Measurements from ENCODE around the gene GSX1.
A peak's percentile ranks its signal among the peaks of the same experiment; 100 is the strongest.
"Not testable (repeated sequence)": the region's sequence is repeated elsewhere in the genome, so short reads cannot be mapped to it uniquely, and the experiment has no call there.

GSX1 gene

GRCh38 chr13:27792393-27793218 lies at the start of gene GSX1:
Gene GSX1, plus strand, starts transcription at chr13:27792483. Its CDS starts 208 bp downstream, at chr13:27792691.
- DNase-seq, result peak; percentile 65

- DNase-seq, result no peak
These were observed 47.5 kb upstream of the GSX1 start for GRCh38 chr13:27744801-27745200.

GRCh38 chr13:27745301-27745700 lies 47.0 kb upstream of the GSX1 start:
- no peak for DNase-seq

GRCh38 chr13:27748143-27748542 lies 44.1 kb upstream of the GSX1 start:
- DNase-seq, result not testable (repeated sequence)

GRCh38 chr13:27751953-27752532 lies 40.2 kb upstream of the GSX1 start:
- no peak for DNase-seq

GRCh38 chr13:27765650-27766049 lies 26.6 kb upstream of the GSX1 start:
- DNase-seq, result no peak

- peak; percentile 16 for DNase-seq
These were observed 21.5 kb upstream of the GSX1 start for GRCh38 chr13:27770809-27771208.

GRCh38 chr13:27772651-27773425 lies 19.4 kb upstream of the GSX1 start:
- no peak for DNase-seq

GRCh38 chr13:27774169-27774568 lies 18.1 kb upstream of the GSX1 start:
- DNase-seq, result no peak

GRCh38 chr13:27774651-27775050 lies 17.6 kb upstream of the GSX1 start:
- no peak for DNase-seq

- DNase-seq, result no peak
These were observed 16.3 kb upstream of the GSX1 start for GRCh38 chr13:27775943-27776342.

- DNase-seq, result no peak
These were observed 10.1 kb upstream of the GSX1 start for GRCh38 chr13:27782151-27782550.

GRCh38 chr13:27783111-27783510 lies 9.2 kb upstream of the GSX1 start:
- no peak for DNase-seq

- DNase-seq, result no peak
These were observed 4.0 kb upstream of the GSX1 start for GRCh38 chr13:27788271-27788670.

- no peak for DNase-seq
These were observed 3.2 kb upstream of the GSX1 start for GRCh38 chr13:27789153-27789494.

- no peak for DNase-seq
These were observed 2.6 kb upstream of the GSX1 start for GRCh38 chr13:27789495-27790303.

GRCh38 chr13:27790523-27790922 lies 1.8 kb upstream of the GSX1 start:
- DNase-seq, result no peak

GRCh38 chr13:27791146-27791900 lies 960 bp upstream of the GSX1 start:
- no peak for DNase-seq

- DNase-seq, result no peak
These were observed 336 bp upstream of the GSX1 start for GRCh38 chr13:27791901-27792392.

GRCh38 chr13:27793507-27794367 lies 1.5 kb downstream of the GSX1 start:
- no peak for DNase-seq

- no peak for DNase-seq
These were observed 2.0 kb downstream of the GSX1 start for GRCh38 chr13:27794368-27794691.

Measured in suppressor macrophage treated with lipopolysaccharide for 4 hours (primary cell).